AG09309 (cell line): ENCODE data around the gene AP2A2.
"Not testable (repeated sequence)": the region's sequence is repeated elsewhere in the genome, so short reads cannot be mapped to it uniquely, and the experiment has no call there.

Source experiments
- DNase-seq: peaks from one replicate; pipeline ENCODE4 v3.0.0-alpha.2; 2010; ENCODE audit warnings: low read depth
- H3K4me3 ChIP-seq: 2 replicates; pipeline ENCODE4 v1.5.1; 2011; ENCODE audit warnings: mild to moderate bottlenecking, low read depth, low read length, moderate library complexity; ENCODE audit not compliant: control insufficient read depth
- CTCF ChIP-seq: IDR thresholded peaks from 2 replicates; pipeline ENCODE4 v1.5.1; 2011; ENCODE audit warnings: mild to moderate bottlenecking, low read depth, low read length, inconsistent platforms; ENCODE audit not compliant: insufficient read depth, control insufficient read depth; ENCODE audit errors: missing control alignments

Gene AP2A2

GRCh38 chr11:973237-973636 lies 47.6 kb downstream of the AP2A2 start:
- no peak for TF ChIP-seq CTCF
- no peak overlapping the region for H3K4me3 ChIP-seq
- DNase-seq, result no peak

- not testable (repeated sequence) for H3K4me3 ChIP-seq, DNase-seq
Measured at GRCh38 chr11:975376-975775, 49.7 kb downstream of the AP2A2 start.

GRCh38 chr11:975827-976226 lies 50.2 kb downstream of the AP2A2 start:
- DNase-seq, result no peak
- no peak overlapping the region for H3K4me3 ChIP-seq
- peak; percentile 47 for TF ChIP-seq CTCF

GRCh38 chr11:976431-977160 lies 50.9 kb downstream of the AP2A2 start:
- DNase-seq, result no peak
- TF ChIP-seq CTCF, result peak; percentile 16
- no peak overlapping the region for H3K4me3 ChIP-seq

GRCh38 chr11:977830-978720 lies 52.4 kb downstream of the AP2A2 start:
- TF ChIP-seq CTCF, result no peak
- DNase-seq, result no peak
- no peak overlapping the region for H3K4me3 ChIP-seq

- no peak overlapping the region for H3K4me3 ChIP-seq
- no peak for DNase-seq
Measured at GRCh38 chr11:978781-979180, 53.1 kb downstream of the AP2A2 start.

More at GRCh38 chr11:978781-979180, 53.1 kb downstream of the AP2A2 start:
- no peak for TF ChIP-seq CTCF
